Measurements from ENCODE around the gene SNAPIN. TPM values are rescaled to one million over a fixed set of nuclear protein-coding genes. Genes with fewer than 3 reads are reported as not detected.

SNAPIN gene
- total RNA-seq, 1 experiment from 2014 or later, result 59.3 TPM

- no peak within 1 kb of the TSS for H3K27ac ChIP-seq
- no peaks in the 10 kb centered on the region for H3K27me3 ChIP-seq (replicated peaks)
- no peaks in the 10 kb centered on the region for H3K9me3 ChIP-seq (replicated peaks)
- H3K4me3 ChIP-seq, result no peak within 1 kb of the TSS
- peaks cover 21% of the 10 kb centered on the region for H3K4me1 ChIP-seq (replicated peaks)
- peaks cover 19% of the 10 kb centered on the region for H3K36me3 ChIP-seq
- DNase-seq (ENCODE audit: low read depth in 1 of 2, low spot score in 2 of 2), result no peak
Measured at GRCh38 chr1:153616144-153616916, 42.2 kb upstream of the SNAPIN start, which contains the start of gene S100A14. Gene S100A14, minus strand, starts transcription at chr1:153616325. Its CDS starts 467 bp downstream, at chr1:153615858.

- peaks cover 22% of the 10 kb centered on the region for H3K36me3 ChIP-seq
- no peak overlapping the region for H3K27ac ChIP-seq
- no peak for DNase-seq (ENCODE audit: low read depth in 1 of 2, low spot score in 2 of 2)
- H3K4me1 ChIP-seq (replicated peaks), result peaks cover 18% of the 10 kb centered on the region
- no peaks in the 10 kb centered on the region for H3K27me3 ChIP-seq (replicated peaks)
- H3K4me3 ChIP-seq, result no peak overlapping the region
- no peaks in the 10 kb centered on the region for H3K9me3 ChIP-seq (replicated peaks)
Measured at GRCh38 chr1:153616917-153617311, 41.6 kb upstream of the SNAPIN start.

- H3K36me3 ChIP-seq, result peaks cover 29% of the 10 kb centered on the region
- no peaks in the 10 kb centered on the region for H3K9me3 ChIP-seq (replicated peaks)
- peak; percentile 68 to 91 for DNase-seq (ENCODE audit: low read depth in 1 of 2, low spot score in 2 of 2)
- H3K27me3 ChIP-seq (replicated peaks), result no peaks in the 10 kb centered on the region
- peaks cover 10% of the 10 kb centered on the region for H3K4me1 ChIP-seq (replicated peaks)
- H3K27ac ChIP-seq, result no peak overlapping the region
- H3K4me3 ChIP-seq, result no peak overlapping the region
Measured at GRCh38 chr1:153617663-153618062, 40.8 kb upstream of the SNAPIN start.

- no peak for DNase-seq (ENCODE audit: low read depth in 1 of 2, low spot score in 2 of 2)
- Histone ChIP-seq H3K36me3 (peaks cover 36% of the 10 kb centered on the region), H3K4me1 (replicated peaks) (peaks cover 8% of the 10 kb centered on the region), H3K27ac (no peak overlapping the region), H3K9me3 (replicated peaks) (no peaks in the 10 kb centered on the region), H3K27me3 (replicated peaks) (no peaks in the 10 kb centered on the region), H3K4me3 (no peak overlapping the region)
Measured at GRCh38 chr1:153619171-153619570, 39.3 kb upstream of the SNAPIN start.

GRCh38 chr1:153623101-153623500, 35.4 kb upstream of the SNAPIN start:
- Histone ChIP-seq H3K27me3 (replicated peaks) (no peaks in the 10 kb centered on the region), H3K27ac (no peak overlapping the region), H3K4me1 (replicated peaks) (peaks cover 27% of the 10 kb centered on the region), H3K4me3 (no peak overlapping the region), H3K9me3 (replicated peaks) (no peaks in the 10 kb centered on the region), H3K36me3 (peaks cover 47% of the 10 kb centered on the region)
- DNase-seq (ENCODE audit: low read depth in 1 of 2, low spot score in 2 of 2), result no peak

GRCh38 chr1:153624965-153625611, 33.4 kb upstream of the SNAPIN start:
- H3K27me3 ChIP-seq (replicated peaks), result no peaks in the 10 kb centered on the region

GRCh38 chr1:153626477-153626903, 32.0 kb upstream of the SNAPIN start:
- H3K4me1 ChIP-seq (replicated peaks), result peaks cover 30% of the 10 kb centered on the region
- H3K4me3 ChIP-seq, result peak overlapping the region; percentile 41
- H3K36me3 ChIP-seq, result peaks cover 31% of the 10 kb centered on the region
- H3K27ac ChIP-seq, result peak overlapping the region; percentile 89
- DNase-seq (ENCODE audit: low read depth in 1 of 2, low spot score in 2 of 2), result no peak
- H3K27me3 ChIP-seq (replicated peaks), result no peaks in the 10 kb centered on the region
- H3K9me3 ChIP-seq (replicated peaks), result no peaks in the 10 kb centered on the region

More at GRCh38 chr1:153624965-153625611, 33.4 kb upstream of the SNAPIN start:
- no peak overlapping the region for H3K4me3 ChIP-seq
- H3K27ac ChIP-seq, result no peak overlapping the region
- H3K36me3 ChIP-seq, result peaks cover 33% of the 10 kb centered on the region
- H3K9me3 ChIP-seq (replicated peaks), result no peaks in the 10 kb centered on the region
- no peak for DNase-seq (ENCODE audit: low read depth in 1 of 2, low spot score in 2 of 2)
- H3K4me1 ChIP-seq (replicated peaks), result peaks cover 27% of the 10 kb centered on the region

- peaks cover 27% of the 10 kb centered on the region for H3K36me3 ChIP-seq
- H3K27me3 ChIP-seq (replicated peaks), result no peaks in the 10 kb centered on the region
- H3K4me3 ChIP-seq, result peak within 1 kb of the TSS; percentile 41
- H3K4me1 ChIP-seq (replicated peaks), result peaks cover 31% of the 10 kb centered on the region
- no peaks in the 10 kb centered on the region for H3K9me3 ChIP-seq (replicated peaks)
- H3K27ac ChIP-seq, result peak within 1 kb of the TSS; percentile 89
- DNase-seq (ENCODE audit: low read depth in 1 of 2, low spot score in 2 of 2), result peak; percentile 90 to 91
Measured at GRCh38 chr1:153626904-153627714, 31.4 kb upstream of the SNAPIN start, which contains the start of gene S100A13. Gene S100A13, minus strand, starts transcription at chr1:153627505. Its CDS starts 1,033 bp downstream, at chr1:153626472.

- no peak for DNase-seq (ENCODE audit: low read depth in 1 of 2, low spot score in 2 of 2)
- no peaks in the 10 kb centered on the region for H3K27me3 ChIP-seq (replicated peaks)
Measured at GRCh38 chr1:153627715-153628626, 30.5 kb upstream of the SNAPIN start, which contains the start of gene S100A1. Gene S100A1, plus strand, starts transcription at chr1:153628434. Its CDS starts 2,088 bp downstream, at chr1:153630522.

GRCh38 chr1:153628638-153629342, 29.7 kb upstream of the SNAPIN start:
- no peak overlapping the region for H3K27ac ChIP-seq
- H3K4me1 ChIP-seq (replicated peaks), result peaks cover 34% of the 10 kb centered on the region
- H3K36me3 ChIP-seq, result peaks cover 18% of the 10 kb centered on the region
- no peaks in the 10 kb centered on the region for H3K9me3 ChIP-seq (replicated peaks)
- DNase-seq (ENCODE audit: low read depth in 1 of 2, low spot score in 2 of 2), result no peak
- no peak overlapping the region for H3K4me3 ChIP-seq
- no peaks in the 10 kb centered on the region for H3K27me3 ChIP-seq (replicated peaks)

More at GRCh38 chr1:153627715-153628626, 30.5 kb upstream of the SNAPIN start, which contains the start of gene S100A1:
- Histone ChIP-seq H3K27ac (peak within 1 kb of the TSS; percentile 89), H3K9me3 (replicated peaks) (no peaks in the 10 kb centered on the region), H3K4me3 (peak within 1 kb of the TSS; percentile 41), H3K36me3 (peaks cover 22% of the 10 kb centered on the region), H3K4me1 (replicated peaks) (peaks cover 31% of the 10 kb centered on the region)

- no peaks in the 10 kb centered on the region for H3K27me3 ChIP-seq (replicated peaks)
- H3K4me1 ChIP-seq (replicated peaks), result peaks cover 34% of the 10 kb centered on the region
- no peak for DNase-seq (ENCODE audit: low read depth in 1 of 2, low spot score in 2 of 2)
- H3K36me3 ChIP-seq, result peaks cover 18% of the 10 kb centered on the region
- H3K4me3 ChIP-seq, result no peak overlapping the region
- no peaks in the 10 kb centered on the region for H3K9me3 ChIP-seq (replicated peaks)
- H3K27ac ChIP-seq, result no peak overlapping the region
Measured at GRCh38 chr1:153629343-153629665, 29.2 kb upstream of the SNAPIN start.

GRCh38 chr1:153629971-153630370, 28.5 kb upstream of the SNAPIN start:
- no peak overlapping the region for H3K27ac ChIP-seq
- peaks cover 19% of the 10 kb centered on the region for H3K36me3 ChIP-seq
- H3K27me3 ChIP-seq (replicated peaks), result no peaks in the 10 kb centered on the region
- H3K9me3 ChIP-seq (replicated peaks), result no peaks in the 10 kb centered on the region
- H3K4me3 ChIP-seq, result no peak overlapping the region
- peaks cover 34% of the 10 kb centered on the region for H3K4me1 ChIP-seq (replicated peaks)
- DNase-seq (ENCODE audit: low read depth in 1 of 2, low spot score in 2 of 2), result no peak
